ENCODE data around the gene KCNIP3.

DNA sequence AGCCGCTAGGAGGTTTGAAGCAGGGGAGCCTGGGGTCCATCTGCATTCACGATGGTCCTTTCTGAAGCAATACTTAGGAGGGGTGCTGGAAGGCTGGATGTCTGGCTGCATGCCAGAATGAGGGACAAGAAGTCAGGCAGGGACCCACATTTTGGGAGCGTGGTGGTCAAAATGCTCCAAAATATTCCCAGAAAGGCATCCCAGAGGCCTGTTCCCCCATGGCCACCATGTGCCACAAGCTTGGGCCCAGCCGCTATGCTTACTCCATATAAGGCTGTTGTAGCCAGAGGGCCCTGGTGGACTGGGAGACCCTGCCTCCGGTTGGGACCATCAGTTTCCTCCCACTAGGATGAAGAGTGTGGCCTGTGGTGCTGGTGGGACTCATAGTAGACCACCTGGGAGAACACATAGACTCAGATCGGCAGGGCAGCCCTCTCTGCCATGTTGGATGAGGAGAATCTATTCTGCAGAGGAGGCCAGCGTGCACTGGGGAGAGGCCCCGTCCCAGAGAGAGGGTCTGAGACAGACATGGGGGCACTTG lies 26.5 kb upstream of the KCNIP3 start:
- TF ChIP-seq, protein P1, sequence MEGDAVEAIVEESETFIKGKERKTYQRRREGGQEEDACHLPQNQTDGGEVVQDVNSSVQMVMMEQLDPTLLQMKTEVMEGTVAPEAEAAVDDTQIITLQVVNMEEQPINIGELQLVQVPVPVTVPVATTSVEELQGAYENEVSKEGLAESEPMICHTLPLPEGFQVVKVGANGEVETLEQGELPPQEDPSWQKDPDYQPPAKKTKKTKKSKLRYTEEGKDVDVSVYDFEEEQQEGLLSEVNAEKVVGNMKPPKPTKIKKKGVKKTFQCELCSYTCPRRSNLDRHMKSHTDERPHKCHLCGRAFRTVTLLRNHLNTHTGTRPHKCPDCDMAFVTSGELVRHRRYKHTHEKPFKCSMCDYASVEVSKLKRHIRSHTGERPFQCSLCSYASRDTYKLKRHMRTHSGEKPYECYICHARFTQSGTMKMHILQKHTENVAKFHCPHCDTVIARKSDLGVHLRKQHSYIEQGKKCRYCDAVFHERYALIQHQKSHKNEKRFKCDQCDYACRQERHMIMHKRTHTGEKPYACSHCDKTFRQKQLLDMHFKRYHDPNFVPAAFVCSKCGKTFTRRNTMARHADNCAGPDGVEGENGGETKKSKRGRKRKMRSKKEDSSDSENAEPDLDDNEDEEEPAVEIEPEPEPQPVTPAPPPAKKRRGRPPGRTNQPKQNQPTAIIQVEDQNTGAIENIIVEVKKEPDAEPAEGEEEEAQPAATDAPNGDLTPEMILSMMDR (IDR thresholded peaks at IDR 0.05) = no peak
- TF ChIP-seq POLR2A (IDR thresholded peaks at IDR 0.05) = no peak

Data from body of pancreas (tissue), 4 donors.